Stimulated activated CD4-positive, alpha-beta T cell treated with anti-CD3 and anti-CD28 coated beads, Interleukin-15, amount 100 ng/mL, for 48 hours (primary cell): ENCODE data around the gene USHBP1.

Experiments
- DNase-seq, 2 donors: peaks; one replicate each; pipeline ENCODE4 v3.0.0-alpha.2; 2020; ENCODE audit warnings: low read depth in 2 of 2

USHBP1 gene

DNA sequence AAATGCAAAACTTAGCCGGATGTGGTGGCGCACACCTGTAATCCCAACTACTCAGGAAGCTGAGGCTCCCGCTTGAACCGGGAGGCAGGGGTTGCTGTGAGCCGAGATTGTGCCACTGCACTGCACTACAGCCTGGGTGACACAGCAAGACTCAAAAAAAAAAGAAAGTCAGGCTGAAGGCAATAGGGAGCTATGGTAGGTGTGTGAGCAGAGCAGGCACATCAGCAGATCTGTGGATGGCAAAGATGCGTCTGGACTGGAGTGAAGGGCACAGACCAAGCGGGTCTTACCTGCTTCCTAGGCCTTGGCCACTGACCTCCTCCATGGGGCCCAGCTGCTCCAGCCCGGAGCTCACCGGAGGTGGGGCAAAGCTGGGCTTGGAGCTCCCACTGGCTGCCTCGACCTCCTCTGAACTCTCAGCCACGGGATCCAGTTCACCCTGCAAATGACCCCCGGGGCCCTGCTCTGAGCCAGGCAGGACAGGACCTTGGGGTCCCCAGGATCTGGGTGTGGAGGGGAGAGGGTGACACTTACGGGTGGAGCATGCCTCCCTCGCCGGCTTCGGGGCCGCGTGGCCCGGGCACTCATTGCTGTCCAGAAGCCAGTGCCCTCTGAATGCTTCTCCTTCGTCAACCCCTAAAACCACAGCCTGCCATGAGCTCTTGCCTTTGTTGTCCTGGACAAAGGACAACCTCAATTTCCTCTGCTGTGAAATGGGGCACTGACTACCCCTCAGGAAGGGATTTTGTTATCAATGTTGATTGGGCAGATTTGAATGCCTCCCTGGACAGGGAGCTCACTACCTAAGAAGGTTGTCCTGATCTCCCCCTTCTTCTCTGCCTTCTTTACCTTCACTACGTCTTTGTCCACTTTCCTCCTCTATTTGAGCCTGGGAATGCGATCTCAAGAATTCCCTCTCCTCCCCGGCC lies 569 bp downstream of the USHBP1 start:
- DNase-seq: no peak

DNA sequence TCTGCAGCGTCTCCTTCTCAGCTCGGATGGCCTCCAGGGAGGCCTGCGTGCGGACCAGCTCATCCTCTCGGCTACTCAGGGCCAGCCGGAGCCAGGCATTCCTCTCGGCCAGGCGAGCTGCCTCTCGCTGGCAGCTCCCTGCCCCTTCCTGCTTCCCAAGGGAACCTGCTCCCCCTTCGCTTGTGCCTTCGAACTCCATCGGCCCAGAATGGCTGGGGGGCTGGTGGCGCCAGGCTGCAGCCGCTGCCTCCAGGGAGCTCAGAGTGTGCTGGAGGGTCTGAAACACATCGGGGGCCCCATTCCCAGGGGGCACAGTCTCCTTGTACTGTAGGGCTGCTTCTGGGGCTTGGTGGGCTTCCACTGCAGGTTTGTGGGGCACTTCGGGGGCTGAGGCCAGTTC lies 2.0 kb downstream of the USHBP1 start:
- no peak for DNase-seq

DNA sequence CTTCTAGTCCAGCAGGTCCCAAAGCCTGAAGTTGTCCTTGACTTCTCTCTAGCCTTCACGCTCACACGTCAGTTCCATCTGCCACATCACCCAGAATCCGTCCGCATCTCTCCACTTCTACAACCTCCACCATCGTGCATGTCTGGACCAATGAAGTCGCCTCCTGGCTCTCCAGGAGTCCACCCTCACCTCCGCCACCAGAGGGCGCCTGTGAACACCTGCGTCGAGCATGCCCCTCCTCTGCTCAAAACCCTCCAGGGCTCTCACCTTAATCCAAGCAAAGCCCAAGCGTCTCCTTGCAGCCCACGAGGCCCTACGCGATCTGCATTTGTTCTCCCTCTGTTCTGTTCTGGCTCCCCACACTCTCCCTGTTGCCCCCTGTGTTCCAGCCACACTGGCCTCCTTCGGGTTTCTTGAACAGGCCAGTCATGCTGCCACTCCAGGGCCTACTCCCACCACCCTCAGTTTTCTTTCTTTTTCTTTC lies 3.7 kb downstream of the USHBP1 start:
- peak; percentile 83 to 89 for DNase-seq

DNA sequence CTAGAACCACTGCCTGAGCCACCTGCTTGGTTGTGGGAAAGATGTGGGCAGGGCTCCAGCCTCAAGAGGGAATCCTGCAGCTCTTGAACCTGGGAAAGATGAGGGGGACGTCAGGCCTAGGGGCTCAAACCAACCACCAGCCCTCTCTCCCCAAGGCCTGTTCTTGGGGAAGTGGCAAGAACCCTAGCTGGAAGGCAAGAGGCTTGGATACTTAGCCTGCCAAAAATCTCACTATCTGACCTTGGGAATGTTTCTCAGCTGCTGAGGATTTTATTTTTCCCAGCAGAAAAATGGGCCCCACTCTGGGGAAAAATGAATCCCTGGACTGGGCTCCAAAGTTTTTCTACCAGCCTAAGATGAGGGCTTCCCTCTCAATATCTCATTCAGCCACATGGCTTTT lies 4.6 kb downstream of the USHBP1 start:
- DNase-seq: no peak

DNA sequence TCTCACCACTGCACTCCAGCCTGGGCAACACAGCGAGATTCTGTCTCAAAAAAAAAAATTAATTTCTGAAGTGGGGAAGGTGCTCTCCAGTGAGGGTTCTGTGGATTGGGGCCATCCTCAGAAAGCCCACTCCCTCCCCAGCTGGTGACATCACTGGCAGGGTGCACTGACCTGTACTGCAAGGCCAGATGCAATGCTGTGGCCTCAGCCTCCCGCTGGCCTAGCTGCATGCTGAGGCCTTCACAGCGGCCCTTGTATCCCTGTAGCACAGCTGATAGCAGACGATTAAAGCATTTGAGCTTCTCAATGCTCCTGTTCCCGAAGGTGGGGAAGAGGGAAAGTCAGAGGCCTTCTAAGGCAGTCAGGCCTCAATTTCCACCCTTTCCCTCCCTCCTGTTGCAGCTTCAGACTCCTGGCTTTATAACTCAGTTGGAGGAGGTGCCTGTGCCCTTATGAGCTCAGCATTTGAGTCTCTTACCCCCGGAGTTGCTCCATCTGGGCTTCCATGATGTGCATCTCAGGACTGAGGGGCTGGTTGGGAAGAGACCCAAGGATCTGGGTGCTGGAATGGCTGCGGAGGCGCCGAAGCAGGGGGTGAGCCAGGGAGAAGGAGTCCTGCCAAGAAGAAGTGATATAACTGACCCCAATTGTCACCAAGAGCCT lies 5.3 kb downstream of the USHBP1 start:
- no peak for DNase-seq

DNA sequence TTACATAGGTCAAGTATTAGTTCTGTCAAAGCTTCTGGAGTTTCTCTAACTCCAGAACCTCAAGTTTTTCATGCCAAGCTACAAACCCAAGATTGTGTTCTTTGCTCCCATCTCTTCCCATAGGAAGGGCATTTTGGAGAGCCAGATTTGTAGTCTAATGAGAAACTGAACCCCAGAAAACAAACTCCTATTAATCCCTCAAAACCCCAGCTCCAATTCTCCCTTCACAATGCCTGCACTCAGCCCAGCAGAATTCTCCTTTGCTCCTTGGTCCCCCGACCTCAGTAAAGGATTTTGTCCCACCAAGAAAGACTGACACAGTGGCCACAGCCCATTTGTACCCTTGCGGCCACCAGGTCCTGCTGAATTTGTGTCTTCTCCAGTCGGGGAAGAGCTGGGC lies 8.4 kb downstream of the USHBP1 start:
- no peak for DNase-seq

DNA sequence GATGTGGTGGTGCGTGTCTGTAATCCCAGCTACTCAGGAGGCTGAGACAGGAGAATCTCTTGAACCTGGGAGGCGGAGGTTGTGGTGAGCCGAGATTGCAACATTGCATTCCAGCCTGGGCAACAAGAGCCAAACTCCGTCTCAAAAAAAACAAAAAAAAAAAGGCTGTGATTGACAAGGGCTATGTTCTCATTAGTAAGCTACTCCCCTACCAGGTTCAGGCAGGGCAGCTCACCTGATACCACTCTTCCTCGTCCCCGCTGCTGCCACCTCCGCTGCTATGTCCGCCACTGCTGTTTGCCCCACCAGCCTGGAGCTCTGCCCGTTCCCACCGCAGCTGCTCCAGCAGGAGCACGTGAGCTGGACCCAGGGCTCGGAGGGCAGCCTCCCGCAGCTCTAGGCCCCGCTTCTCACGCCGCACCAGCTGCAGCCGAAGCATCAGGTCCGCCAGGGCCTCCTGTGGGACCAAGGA lies 9.4 kb downstream of the USHBP1 start:
- DNase-seq: no peak

DNA sequence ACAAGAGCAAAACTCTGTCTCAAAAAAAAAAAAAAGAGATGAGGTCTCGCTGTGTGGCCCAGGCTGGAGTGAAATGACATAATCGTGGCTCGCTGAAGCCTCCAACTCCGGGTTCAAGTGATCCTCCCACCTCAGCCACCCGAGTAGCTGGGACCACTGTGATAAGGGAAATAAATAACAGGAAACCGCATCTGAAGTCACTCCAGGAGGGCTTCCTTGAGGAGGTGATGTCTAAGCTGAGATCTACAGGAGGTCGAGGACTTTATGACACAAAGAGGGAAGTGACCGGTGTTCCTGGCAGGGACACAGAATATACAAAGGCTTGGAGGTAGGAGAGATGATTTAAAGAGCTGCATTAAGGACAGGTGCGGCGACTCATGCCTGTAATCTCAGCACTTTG lies 9.9 kb downstream of the USHBP1 start:
- DNase-seq: no peak

DNA sequence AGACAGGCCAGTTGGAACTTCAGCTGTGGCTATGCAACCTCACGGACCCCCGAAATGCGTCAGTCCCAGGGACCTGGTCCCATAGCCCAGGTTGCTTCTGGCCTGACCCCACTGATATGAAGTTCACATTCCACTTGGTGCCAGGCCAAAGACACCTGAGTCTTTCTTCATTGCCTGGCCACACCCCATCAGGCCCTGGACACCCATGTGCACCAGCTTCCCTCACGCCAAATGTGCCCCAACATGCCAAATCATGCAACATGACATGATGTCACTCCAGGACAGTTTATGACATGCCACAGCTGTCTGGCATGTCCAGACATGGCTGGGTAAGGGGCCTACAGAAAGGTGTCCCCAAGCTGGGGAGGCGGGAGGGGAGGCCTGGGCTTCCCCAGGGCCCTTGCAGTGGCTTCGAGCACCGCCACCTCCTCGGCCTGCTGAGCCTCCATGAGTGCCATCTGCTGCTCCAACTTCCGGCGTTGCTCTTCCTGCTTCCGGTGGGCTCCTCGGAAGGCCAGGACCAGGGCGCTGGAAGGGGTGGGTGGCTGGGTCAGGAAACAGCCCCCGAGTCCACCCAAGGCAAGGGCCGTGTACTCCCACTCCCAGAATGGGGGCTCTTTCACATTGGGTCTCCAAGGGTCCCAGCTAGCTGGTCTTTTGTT lies 14.5 kb downstream of the USHBP1 start:
- no peak for DNase-seq

DNA sequence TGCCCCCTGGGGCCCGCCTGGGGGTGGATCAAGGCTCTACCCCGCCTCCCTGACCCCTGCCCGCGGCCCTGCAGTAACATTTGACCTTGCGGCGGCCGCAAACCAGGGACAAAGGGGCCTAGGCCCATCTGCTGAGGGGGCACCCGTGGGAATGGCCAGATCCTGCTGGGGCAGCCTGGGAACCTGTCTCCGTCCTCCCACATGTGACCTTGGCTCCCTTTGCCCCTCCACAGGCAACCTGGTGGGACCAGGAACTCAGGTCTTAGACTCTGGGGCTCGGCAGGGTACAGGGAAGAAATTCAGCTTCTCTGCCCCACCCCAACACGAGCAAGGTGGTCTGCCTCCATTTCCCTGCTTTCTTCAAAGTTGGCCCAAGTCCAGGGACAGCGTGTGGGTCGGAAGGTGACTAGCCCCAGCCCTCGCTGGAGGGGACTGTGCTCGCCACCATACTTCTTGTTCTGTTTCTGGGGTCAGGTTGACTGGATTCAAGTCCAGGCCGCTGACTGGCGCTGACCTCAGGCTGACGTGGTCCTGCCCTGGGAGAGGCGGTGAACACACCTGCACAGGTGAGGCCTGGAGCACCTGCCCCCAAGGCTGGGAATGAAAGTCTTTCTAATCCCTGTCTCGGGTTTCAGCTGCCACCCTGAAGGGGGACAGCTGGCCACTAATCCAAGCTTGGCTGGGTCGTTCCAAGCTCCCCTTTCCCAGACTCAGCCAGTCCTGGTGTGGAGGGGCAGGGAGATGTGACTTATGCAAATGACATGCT lies 16.4 kb downstream of the USHBP1 start:
- DNase-seq: no peak

DNA sequence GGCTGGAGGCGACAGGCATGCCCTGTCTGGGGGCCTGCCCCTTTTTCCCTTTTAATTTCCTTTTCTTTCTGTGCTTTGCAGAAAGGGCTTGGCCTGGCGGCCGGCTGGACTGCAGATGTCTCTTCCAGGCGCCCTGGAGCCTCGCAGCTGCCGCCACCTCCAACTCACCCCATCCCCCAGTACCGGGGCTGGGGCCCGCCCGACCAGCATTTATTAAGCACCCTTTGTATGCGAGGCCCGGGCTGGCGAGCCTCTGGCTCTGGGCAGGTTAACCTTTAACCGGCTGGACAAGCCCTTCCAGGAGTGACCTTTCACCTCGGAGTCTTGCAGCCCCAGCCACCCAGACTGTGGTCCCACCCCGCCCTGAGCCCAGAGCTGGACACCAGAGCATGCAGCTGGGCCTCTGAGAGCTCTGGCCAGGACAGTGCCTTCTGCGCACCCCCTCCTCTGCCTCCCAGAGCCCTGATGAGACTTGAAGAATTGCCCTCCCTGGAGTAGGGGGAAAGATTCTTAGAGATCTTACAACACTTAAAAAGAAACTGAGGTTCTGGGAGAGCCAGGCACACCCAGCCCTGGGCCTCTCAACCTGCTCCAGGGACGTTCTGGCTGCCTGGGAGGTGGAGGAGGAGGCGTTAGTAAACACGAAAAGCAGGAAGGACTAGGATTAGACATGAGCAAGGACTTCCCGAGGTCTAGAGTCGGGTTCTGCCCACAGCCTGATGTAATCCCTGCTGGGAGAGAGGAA lies 17.7 kb downstream of the USHBP1 start:
- DNase-seq: no peak

DNA sequence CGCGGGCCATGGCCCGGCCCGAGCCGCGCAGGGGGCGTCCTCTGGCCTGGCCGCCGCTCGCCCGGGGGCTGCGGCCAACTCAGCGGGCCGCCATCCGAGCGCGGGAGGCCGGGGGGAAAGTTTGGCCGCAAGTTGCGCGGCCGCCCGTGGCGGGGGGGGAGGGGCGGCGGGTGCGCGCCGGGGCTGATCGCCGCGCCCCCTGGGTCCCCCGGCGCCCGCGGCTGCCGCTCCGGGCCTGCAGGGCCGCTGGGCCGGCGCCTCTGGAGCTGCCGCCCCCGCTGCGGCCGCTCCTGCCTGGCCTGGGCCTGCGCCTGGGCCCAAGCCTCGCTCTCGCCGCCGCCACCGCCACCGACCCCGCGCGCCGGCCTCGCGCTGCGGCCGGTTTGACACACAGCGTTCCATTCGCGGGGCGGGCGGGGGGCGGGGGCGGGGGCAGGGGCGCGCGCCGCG lies 19.0 kb downstream of the USHBP1 start, which contains the start of gene NR2F6:
NR2F6 (minus strand) TSS at position 385 of the 450 bp plus-strand sequence. CDS start 699 bp downstream, outside the sequence.
- DNase-seq: no peak

DNA sequence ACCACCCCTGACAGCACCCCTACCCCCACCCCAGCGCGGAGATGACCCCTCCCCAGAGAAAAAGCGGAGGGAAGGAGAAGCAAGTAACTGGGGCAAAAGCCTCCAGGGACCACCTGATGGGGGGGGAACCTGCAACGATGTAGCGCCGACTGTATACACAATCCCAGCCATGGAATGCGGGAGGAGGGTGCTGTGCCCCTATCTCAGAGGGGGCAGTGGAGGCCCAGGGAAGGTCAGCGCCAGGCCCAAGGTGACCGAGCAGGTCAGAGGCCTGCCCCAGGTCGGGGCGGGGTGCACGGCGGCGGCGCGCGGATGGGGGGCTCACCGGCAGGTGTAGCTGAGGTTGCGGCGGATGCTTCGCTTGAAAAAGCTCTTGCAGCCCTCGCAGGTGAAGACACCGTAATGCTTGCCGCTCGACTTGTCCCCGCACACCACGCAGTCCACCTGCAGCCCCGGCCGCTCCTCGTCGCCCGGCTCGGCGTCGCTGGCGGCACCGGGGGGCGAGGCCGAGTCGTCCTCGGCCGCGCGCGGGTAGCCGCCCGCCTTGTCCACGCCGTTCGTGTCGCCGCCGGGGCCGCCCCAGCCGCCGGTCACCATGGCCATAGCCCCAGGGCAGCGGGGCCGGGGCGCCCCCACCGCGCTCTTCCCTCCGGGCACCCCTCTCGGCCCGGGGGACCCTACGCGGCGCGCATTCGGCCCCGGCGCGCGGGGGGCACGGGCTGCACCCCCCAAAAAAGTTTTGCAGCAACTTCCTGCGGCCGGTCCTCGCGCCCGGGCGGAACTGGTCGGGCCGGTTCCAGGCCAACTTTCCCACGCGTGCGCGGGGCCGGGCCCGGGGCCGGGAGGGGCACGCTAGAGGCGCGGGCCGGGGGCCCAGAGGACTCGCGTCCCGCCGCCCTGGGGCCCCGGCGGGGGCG lies 19.7 kb downstream of the USHBP1 start:
- no peak for DNase-seq

DNA sequence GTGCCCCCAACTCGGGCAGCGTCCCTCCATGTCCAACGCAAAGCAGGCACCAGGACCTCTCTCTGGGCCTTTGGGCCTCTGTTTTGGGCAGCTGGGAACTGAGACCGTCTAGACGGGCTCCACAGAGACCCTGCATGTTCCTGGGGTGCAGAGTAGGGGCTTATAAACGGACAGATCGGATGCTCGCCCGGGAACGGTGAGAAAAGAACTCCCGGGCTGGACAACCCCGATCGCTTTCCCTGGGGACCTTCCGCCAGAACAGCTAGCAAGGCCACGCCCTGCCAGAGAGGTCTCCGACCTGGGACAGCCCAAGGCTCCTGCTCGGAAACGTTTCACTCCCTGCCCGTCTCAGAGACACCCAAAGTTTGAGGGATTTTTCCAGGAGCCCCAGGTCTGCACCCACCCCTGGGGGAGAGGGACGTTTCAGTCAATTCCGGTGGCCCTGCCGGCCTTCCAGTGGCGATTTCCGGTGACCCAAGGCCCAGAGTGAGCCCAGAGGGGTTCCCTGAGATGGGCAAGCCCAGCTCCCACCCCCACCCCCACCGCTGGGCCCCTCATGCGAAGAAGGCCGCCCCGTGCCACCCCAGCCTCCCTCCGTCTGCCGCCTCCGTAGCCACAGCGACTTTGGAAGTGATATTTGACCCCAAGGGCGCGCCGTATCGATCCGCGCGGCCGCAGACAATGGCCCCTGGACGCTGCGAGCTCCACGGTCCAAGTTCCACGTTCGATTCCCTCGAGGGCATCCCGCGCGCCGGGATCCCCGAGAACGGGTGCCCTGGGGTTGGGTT lies 20.5 kb downstream of the USHBP1 start:
- no peak for DNase-seq

DNA sequence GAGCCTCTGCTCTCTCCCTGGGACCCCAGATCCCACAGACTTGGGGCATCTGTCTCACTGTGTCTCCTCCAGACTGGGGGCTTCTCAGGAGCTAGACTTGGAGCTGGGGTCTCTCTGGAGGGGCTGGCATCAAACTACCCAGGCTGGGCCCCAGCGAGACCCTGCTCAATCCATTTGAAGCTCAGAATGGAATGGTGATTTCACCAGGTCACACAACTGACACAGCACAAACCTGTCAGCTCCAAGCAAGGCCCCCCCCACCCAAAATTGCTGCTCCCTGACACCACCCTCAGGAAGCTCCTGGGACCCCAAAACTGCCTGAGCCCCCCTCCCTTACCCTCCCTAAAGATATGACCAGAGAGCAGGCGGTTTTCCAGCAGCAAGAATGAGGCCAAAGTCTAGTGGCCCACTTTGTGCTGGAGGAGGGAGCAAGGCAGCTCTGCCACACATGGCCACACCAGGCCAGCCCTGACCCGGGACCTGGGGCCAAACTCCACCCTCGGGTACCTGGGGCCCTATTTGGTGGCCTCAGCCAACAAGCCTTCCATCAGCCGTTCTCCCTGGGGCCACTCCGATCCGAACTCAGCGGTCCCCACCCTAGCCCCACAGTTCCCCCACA lies 21.2 kb downstream of the USHBP1 start:
- no peak for DNase-seq

DNA sequence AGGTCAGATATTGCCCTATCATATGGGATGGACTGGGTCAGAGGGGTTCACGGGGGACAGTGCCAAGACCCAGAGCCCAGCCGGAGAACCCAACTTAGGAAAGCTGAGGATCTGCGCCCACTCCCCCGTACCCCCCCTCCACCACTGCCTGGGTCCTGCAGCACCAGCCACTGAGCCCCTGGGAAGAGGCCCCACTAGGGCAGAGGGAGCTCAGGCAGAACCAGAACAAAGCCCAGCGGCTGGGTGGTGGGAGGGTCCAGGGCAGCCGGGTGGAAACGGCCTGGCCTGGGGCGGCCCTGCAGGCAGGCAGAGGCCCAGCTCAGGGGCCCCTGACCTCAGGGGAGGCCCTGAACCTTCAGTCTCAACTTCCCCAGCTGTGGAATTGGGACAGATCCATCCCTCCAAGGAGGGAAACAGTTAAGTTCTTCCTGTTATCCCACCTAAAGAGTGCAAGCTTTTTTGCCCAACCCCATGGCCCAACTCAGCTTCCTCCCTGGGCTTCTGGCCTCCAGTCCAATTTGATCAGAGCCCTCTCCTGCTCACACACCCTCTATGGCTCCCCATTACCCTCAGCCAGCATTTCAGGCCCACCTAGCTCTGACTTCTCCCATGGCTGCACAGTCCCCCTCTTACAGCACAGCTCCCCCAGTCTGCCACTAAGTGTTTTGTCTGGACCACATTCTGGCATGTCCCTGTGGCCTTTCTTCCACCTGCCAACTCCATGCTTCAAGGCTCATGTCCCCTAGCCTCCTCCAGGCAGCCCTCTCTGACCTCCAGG lies 21.9 kb downstream of the USHBP1 start:
- DNase-seq: no peak

DNA sequence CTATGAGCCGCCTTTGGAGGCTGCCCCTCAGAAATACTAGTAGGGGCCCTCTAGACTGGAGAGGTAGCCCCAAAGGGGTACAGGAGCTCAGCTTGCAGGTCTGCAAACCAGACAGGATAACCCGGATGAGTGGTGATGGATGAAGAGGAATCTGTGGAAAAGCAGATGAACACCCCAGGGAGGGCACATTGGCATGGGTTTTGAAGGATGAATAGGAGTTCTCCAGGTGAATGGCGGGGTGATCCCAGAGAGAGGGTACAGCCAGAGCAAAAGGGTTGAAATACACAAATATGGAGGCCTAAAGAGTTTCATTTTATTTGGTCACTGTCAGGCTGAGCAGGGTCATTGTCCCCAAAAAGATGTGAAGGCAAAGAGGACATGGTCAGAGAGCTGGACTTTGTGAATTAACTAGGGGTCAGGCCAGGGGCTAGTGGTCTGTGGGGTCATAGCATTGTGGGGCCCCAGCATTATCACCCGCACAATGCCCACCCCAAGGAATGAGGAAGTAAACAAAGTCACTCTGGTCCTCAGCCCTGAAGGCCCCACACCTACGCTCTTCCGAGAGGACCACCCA lies 23.6 kb downstream of the USHBP1 start:
- no peak for DNase-seq
